ENCODE results near the gene KIAA1191. TPM values are rescaled to one million over a fixed set of nuclear protein-coding genes. Genes with fewer than 3 reads are reported as not detected.

The KIAA1191 gene
- total RNA-seq, 1 donor from 2014 or later, result 88.0 TPM

DNA sequence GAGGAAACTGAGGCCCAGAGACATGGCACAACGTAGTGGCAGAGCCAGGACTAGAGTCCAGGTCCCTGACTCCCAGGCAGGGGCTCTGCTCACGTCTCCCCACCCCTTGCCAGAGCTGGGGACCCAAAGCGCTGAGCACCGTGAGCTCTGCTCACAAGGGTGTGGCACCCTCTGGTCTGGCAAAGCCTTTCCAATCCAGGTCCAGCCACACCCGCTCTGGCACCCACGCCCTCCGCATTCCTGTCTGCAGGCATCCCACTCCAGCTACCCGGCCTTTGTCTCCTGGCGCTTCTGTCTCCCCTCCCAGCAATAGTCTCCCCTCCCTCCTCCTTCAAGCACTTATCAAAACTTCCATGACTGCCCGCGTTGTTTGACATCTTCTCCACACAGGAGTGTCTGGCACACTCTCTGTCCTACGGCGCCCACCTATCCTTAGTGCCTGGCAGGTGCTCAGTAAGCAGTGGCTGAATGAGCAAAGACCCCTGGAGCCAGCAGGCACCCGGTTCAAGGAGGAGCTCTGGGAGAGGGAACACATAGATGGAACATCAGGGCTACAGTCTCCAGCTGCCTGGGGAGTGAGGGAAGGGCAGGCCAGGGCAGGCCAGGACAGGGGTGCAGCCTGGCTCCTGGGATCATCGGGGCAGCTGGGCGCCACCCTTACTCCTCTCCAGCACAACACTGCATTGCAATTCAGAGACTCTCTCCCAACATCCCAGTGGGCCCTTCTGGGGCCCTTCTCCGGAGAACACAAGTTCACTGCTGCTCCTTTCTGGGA is 39.0 kb upstream of the KIAA1191 start:
- DNase-seq (ENCODE audit: extremely low spot score, unreplicated experiment), result no peak

DNA sequence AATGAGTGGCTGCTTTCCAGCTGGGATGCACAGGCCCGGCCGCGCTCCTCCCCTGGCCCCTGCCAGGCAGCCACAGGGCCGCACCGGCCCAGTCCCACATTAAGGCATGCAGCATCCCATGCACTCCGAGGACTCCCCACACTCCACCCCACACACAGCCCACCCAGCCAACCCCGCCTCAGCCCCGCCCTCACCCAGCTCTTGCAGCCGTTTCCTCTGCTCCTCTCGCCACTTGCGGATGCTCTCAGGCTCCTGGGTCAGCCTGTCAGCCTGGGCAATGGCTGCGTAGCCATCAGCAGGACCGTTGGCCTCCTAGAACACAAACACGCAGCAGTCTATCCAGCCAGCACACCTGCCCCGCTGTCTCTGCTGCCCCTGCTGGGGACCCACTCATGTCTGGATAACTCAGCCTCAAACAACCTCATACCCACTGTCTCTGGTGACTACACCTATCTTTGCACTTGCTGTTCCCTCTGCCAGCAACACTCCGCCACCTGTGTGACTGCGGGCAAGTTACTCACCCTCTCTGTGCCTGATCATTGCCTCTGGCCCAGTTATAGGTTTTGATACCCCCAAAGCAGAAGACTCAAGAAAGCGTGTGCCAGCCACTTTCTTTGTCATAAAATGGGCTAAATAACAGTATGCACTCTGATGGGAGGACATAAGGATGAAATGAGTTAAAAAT is 36.3 kb upstream of the KIAA1191 start:
- H3K4me3 Mint-ChIP-seq, result no peak overlapping the region
- H3K9me3 Mint-ChIP-seq, result no peaks in the 10 kb centered on the region
- DNase-seq (ENCODE audit: extremely low spot score, unreplicated experiment), result no peak
- peaks cover 31% of the 10 kb centered on the region for H3K4me1 Mint-ChIP-seq (ENCODE audit: unreplicated experiment)
- TF ChIP-seq, protein P1, sequence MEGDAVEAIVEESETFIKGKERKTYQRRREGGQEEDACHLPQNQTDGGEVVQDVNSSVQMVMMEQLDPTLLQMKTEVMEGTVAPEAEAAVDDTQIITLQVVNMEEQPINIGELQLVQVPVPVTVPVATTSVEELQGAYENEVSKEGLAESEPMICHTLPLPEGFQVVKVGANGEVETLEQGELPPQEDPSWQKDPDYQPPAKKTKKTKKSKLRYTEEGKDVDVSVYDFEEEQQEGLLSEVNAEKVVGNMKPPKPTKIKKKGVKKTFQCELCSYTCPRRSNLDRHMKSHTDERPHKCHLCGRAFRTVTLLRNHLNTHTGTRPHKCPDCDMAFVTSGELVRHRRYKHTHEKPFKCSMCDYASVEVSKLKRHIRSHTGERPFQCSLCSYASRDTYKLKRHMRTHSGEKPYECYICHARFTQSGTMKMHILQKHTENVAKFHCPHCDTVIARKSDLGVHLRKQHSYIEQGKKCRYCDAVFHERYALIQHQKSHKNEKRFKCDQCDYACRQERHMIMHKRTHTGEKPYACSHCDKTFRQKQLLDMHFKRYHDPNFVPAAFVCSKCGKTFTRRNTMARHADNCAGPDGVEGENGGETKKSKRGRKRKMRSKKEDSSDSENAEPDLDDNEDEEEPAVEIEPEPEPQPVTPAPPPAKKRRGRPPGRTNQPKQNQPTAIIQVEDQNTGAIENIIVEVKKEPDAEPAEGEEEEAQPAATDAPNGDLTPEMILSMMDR (conservative IDR thresholded peaks at IDR 0.05), result no peak
- peak overlapping the region; percentile 72 for H3K27ac Mint-ChIP-seq
- H3K27me3 Mint-ChIP-seq, result no peaks in the 10 kb centered on the region
- H3K36me3 Mint-ChIP-seq, result peaks cover 12% of the 10 kb centered on the region

More for the DNA sequence above, 39.0 kb upstream of the KIAA1191 start:
- Mint-ChIP-seq H3K4me3 (peak overlapping the region; percentile 44), H3K4me1 (ENCODE audit: unreplicated experiment) (peaks cover 31% of the 10 kb centered on the region), H3K36me3 (peaks cover 12% of the 10 kb centered on the region), H3K27me3 (no peaks in the 10 kb centered on the region), H3K9me3 (no peaks in the 10 kb centered on the region), H3K27ac (peak overlapping the region; percentile 91)
- TF ChIP-seq, protein P1 (conservative IDR thresholded peaks at IDR 0.05), result no peak

DNA sequence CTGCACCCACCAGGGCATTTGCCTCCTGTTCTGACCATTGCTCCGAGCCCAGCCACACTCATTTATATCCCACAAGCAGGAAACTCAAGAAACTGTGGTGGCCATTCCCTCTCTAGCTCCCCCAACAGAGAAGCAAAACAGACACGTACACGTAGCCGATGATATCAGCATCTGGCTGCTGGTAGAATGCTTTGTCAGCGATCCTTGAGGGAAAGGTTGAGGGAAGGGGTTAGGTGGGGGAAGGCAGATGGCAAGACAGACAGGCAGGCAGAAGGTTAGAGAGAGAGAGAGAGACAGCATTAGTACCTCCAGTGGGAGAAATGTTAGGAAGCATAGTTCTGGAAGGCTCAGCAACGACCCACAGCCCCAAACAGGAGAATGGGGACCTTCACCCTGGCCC is 34.8 kb upstream of the KIAA1191 start:
- H3K27me3 Mint-ChIP-seq, result no peaks in the 10 kb centered on the region
- H3K27ac Mint-ChIP-seq, result peak overlapping the region; percentile 85
- peaks cover 13% of the 10 kb centered on the region for H3K36me3 Mint-ChIP-seq
- DNase-seq (ENCODE audit: extremely low spot score, unreplicated experiment), result no peak
- no peak overlapping the region for H3K4me3 Mint-ChIP-seq
- no peaks in the 10 kb centered on the region for H3K9me3 Mint-ChIP-seq
- peaks cover 20% of the 10 kb centered on the region for H3K4me1 Mint-ChIP-seq (ENCODE audit: unreplicated experiment)
- TF ChIP-seq, protein P1 (conservative IDR thresholded peaks at IDR 0.05), result no peak

DNA sequence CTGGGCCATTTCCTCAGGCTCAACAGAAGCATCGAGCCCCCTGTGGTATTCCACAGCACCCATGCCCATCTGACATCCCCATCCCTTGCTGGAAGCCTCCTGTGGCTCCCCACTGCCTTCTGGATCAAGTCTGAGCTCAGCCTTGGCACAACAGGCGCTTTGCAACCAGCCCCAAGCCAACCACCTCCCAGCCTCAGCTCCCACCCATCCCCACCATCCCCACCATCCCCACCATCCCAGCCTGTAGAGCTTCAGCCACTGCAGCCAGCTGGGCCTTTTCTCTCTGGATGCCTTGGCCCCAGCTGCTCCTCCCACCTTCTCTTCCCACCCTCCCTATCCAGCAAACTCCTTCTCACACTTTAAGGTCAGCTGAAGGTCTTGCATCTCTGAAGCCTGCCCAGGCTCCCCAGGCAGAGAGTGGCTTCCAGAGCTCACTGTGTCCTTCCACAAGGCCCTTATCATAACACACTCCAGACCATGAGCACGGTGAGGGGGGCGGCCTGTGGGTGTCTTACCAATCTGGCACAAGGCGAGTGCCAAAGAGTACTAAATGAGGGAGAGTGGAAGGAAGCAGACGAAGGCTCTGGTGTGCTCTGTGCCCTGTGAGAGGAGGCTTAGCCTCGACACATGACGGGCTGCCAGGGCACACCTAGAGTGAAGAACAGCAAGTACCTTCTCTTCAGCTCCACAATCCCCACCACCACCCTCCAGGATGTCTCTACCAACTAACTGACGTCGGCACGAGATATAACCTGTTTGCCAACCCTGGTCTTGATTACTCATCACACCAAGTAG is 33.5 kb upstream of the KIAA1191 start:
- no peaks in the 10 kb centered on the region for H3K27me3 Mint-ChIP-seq
- no peaks in the 10 kb centered on the region for H3K9me3 Mint-ChIP-seq
- H3K4me1 Mint-ChIP-seq (ENCODE audit: unreplicated experiment), result peaks cover 11% of the 10 kb centered on the region
- no peak for DNase-seq (ENCODE audit: extremely low spot score, unreplicated experiment)
- TF ChIP-seq, protein P1 (conservative IDR thresholded peaks at IDR 0.05), result no peak
- H3K4me3 Mint-ChIP-seq, result no peak overlapping the region
- H3K27ac Mint-ChIP-seq, result peak overlapping the region; percentile 34
- H3K36me3 Mint-ChIP-seq, result peaks cover 13% of the 10 kb centered on the region

DNA sequence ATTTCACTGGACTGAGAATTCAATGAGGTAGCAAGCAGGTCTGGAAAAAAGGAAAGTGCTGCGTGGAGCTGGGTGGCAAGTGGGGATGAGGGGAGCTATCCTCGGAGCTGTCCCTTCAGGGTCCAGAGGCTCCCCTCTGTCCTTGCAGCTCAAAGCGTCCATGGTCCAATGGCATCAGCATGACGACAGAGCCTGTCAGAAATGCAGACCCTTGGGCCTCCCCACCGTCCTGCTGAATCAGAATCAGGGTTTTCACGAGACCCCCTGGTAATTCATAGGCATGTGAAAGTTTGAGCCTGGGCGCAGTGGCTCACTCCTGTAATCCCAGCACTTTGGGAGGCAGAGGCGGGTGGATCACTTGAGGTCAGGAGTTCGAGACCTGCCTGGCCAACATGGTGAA is 32.5 kb upstream of the KIAA1191 start:
- H3K4me1 Mint-ChIP-seq (ENCODE audit: unreplicated experiment), result peaks cover 11% of the 10 kb centered on the region
- H3K4me3 Mint-ChIP-seq, result no peak overlapping the region
- TF ChIP-seq, protein P1 (conservative IDR thresholded peaks at IDR 0.05), result no peak
- no peaks in the 10 kb centered on the region for H3K27me3 Mint-ChIP-seq
- no peaks in the 10 kb centered on the region for H3K9me3 Mint-ChIP-seq
- no peak overlapping the region for H3K27ac Mint-ChIP-seq
- H3K36me3 Mint-ChIP-seq, result peaks cover 11% of the 10 kb centered on the region
- DNase-seq (ENCODE audit: extremely low spot score, unreplicated experiment), result no peak
